Endodermal cell (in vitro differentiated cells): ENCODE results near the gene QKI. TPM values are rescaled to one million over a fixed set of nuclear protein-coding genes. Genes with fewer than 3 reads are reported as not detected.

ENCODE experiments used
- DNase-seq: peaks from one replicate; pipeline ENCODE4 v3.0.0-alpha.2; 2017
- H3K27ac ChIP-seq: 2 replicates; pipeline ENCODE4 v1.5.1; 2013; ENCODE audit warnings: mild to moderate bottlenecking, low read depth, low read length, moderate library complexity
- H3K27me3 ChIP-seq: 2 replicates; pipeline ENCODE4 v1.6.1; 2013; ENCODE audit warnings: mild to moderate bottlenecking, low read length, moderate library complexity; ENCODE audit not compliant: insufficient read depth, control insufficient read depth, poor library complexity, severe bottlenecking
- H3K36me3 ChIP-seq: 2 replicates; pipeline ENCODE4 v1.7.0; 2013; ENCODE audit warnings: mild to moderate bottlenecking, low read length, moderate library complexity; ENCODE audit not compliant: control insufficient read depth, insufficient read depth
- H3K4me1 ChIP-seq: one replicate; pipeline ENCODE4 v1.7.0; 2013; ENCODE audit warnings: low read length; ENCODE audit not compliant: control insufficient read depth, insufficient read depth
- H3K4me3 ChIP-seq: 2 replicates; pipeline ENCODE4 v1.5.1; 2013; ENCODE audit warnings: mild to moderate bottlenecking, low read length, moderate library complexity
- H3K9ac ChIP-seq: 2 replicates; pipeline ENCODE4 v1.6.1; 2013; ENCODE audit warnings: mild to moderate bottlenecking, low read length, moderate library complexity; ENCODE audit not compliant: poor library complexity, severe bottlenecking; ENCODE audit errors: extremely low read depth
- H3K9me3 ChIP-seq: 2 replicates; pipeline ENCODE4 v1.6.1; 2013; ENCODE audit warnings: mild to moderate bottlenecking, low read length, moderate library complexity; ENCODE audit not compliant: control insufficient read depth
- H3K27ac Mint-ChIP-seq: 2 replicates; pipeline ENCODE4 v1.8.0; 2020; ENCODE audit warnings: mixed read lengths
- H3K27me3 Mint-ChIP-seq: 2 replicates; pipeline ENCODE4 v1.8.0; 2021; ENCODE audit warnings: mild to moderate bottlenecking, mixed read lengths; ENCODE audit not compliant: insufficient read depth
- H3K36me3 Mint-ChIP-seq: 2 replicates; pipeline ENCODE4 v1.8.0; 2020; ENCODE audit warnings: low read depth, mixed read lengths
- H3K4me1 Mint-ChIP-seq: 2 replicates; pipeline ENCODE4 v1.8.0; 2020; ENCODE audit warnings: mixed read lengths
- H3K4me3 Mint-ChIP-seq: 2 replicates; pipeline ENCODE4 v1.8.0; 2020; ENCODE audit warnings: mild to moderate bottlenecking, moderate library complexity, mixed read lengths
- H3K9me3 Mint-ChIP-seq: 2 replicates; pipeline ENCODE4 v1.8.0; 2020; ENCODE audit warnings: mild to moderate bottlenecking, mixed read lengths
- CTCF ChIP-seq: fragments of 200-600 bp; sonication (generic); conservative IDR thresholded peaks from 2 replicates; pipeline ENCODE4 v1.5.0; 2021; ENCODE audit warnings: antibody characterized with exemption, mild to moderate bottlenecking
- WGBS, 2 experiments: methylation state at CpG; one replicate each; pipeline versions ENCODE4 v1.1.5 to v1.1.7; 2013; ENCODE audit warnings: missing lambda C conversion rate in 2 of 2, mixed read lengths in 1 of 2; ENCODE audit not compliant: insufficient coverage in 1 of 2, insufficient read length in 1 of 2; 5-methylcytosine and 5-hydroxymethylcytosine counted together
- total RNA-seq, 2 donors: library from RNA; stranded (reverse); fragmentation: NEBNext Ultra II Directional in 1 of 2; extraction: Animal tissue kit (Norgen Biotek cat#: 25700) in 1 of 2; gene quantifications; 2 replicates in 1 of 2; 3 replicates in 1 of 2; pipeline ENCODE4 v1.2.1, GENCODE V29; 2021

Gene QKI
- total RNA-seq, 2 donors from 2014 or later: 93.3 to 107 TPM

- Mint-ChIP-seq H3K9me3 (no peaks in the 10 kb centered on the region), H3K4me1 (peaks cover 9% of the 10 kb centered on the region), H3K4me3 (no peak overlapping the region), H3K27ac (no peak overlapping the region), H3K36me3 (no peaks in the 10 kb centered on the region), H3K27me3 (no peaks in the 10 kb centered on the region)
- no peaks in the 10 kb centered on the region for H3K27me3 ChIP-seq
- no peak overlapping the region for H3K27ac ChIP-seq
- no peaks in the 10 kb centered on the region for H3K4me1 ChIP-seq
- H3K9ac ChIP-seq: no peak overlapping the region
- H3K9me3 ChIP-seq: no peaks in the 10 kb centered on the region
- no peaks in the 10 kb centered on the region for H3K36me3 ChIP-seq
- no peak overlapping the region for H3K4me3 ChIP-seq
- no peak for DNase-seq
- 84% methylated on average over 2 of the region's 2 CpGs; no CpG with 5 or more reads in 1 of the 2 experiments for WGBS, 2 experiments
- no peak for TF ChIP-seq CTCF
Observed at GRCh38 chr6:163371129-163371528, 43.4 kb upstream of the QKI start.

- Histone ChIP-seq H3K27me3 (no peaks in the 10 kb centered on the region), H3K9ac (no peak overlapping the region), H3K9me3 (no peaks in the 10 kb centered on the region), H3K27ac (no peak overlapping the region), H3K4me3 (no peak overlapping the region), H3K4me1 (no peaks in the 10 kb centered on the region), H3K36me3 (no peaks in the 10 kb centered on the region)
- no peak for DNase-seq
- no peak overlapping the region for H3K4me3 Mint-ChIP-seq
- H3K27ac Mint-ChIP-seq: no peak overlapping the region
- no peaks in the 10 kb centered on the region for H3K36me3 Mint-ChIP-seq
- H3K27me3 Mint-ChIP-seq: no peaks in the 10 kb centered on the region
- no peaks in the 10 kb centered on the region for H3K9me3 Mint-ChIP-seq
- TF ChIP-seq CTCF: no peak
- WGBS, 2 experiments: 94 to 100% methylated on average over 1 to 9 of the region's 9 CpGs
- peaks cover 9% of the 10 kb centered on the region for H3K4me1 Mint-ChIP-seq
Observed at GRCh38 chr6:163373240-163373639, 41.3 kb upstream of the QKI start.

- Mint-ChIP-seq H3K9me3 (no peaks in the 10 kb centered on the region), H3K27me3 (no peaks in the 10 kb centered on the region), H3K4me1 (no peaks in the 10 kb centered on the region), H3K27ac (no peak overlapping the region), H3K4me3 (no peak overlapping the region), H3K36me3 (no peaks in the 10 kb centered on the region)
- no peak for TF ChIP-seq CTCF
- no peaks in the 10 kb centered on the region for H3K4me1 ChIP-seq
- no peak overlapping the region for H3K9ac ChIP-seq
- H3K4me3 ChIP-seq: no peak overlapping the region
- WGBS, 2 experiments: 93 to 94% methylated on average over 4 to 10 of the region's 10 CpGs
- no peak for DNase-seq
- H3K36me3 ChIP-seq: no peaks in the 10 kb centered on the region
- H3K27me3 ChIP-seq: no peaks in the 10 kb centered on the region
- no peak overlapping the region for H3K27ac ChIP-seq
- H3K9me3 ChIP-seq: no peaks in the 10 kb centered on the region
Observed at GRCh38 chr6:163375361-163375760, 39.2 kb upstream of the QKI start.
